Renal pelvis (tissue), 4 donors: ENCODE data around the gene TIMM50. TPM values are rescaled to one million over a fixed set of nuclear protein-coding genes. Genes with fewer than 3 reads are reported as not detected.
A peak's percentile ranks its signal among the peaks of the same experiment; 100 is the strongest.

Source experiments
- DNase-seq: peaks from one replicate; pipeline ENCODE4 v3.0.0-alpha.2; 2013
- polyA plus RNA-seq, 3 donors: library from polyadenylated mRNA; unstranded; fragments of 120-200 nt; gene quantifications; one replicate each; pipeline ENCODE4 v1.2.1, GENCODE V29; 2013; ENCODE audit not compliant: insufficient read length in 3 of 3

TIMM50 gene
- polyA plus RNA-seq, 3 donors = 78.8 to 92.7 (median 92.5) TPM

- no peak for DNase-seq
These were observed 15.4 kb downstream of the TIMM50 start for GRCh38 chr19:39496063-39496462.

- DNase-seq = no peak
These were observed 17.0 kb downstream of the TIMM50 start for GRCh38 chr19:39497701-39497995.

- DNase-seq = no peak
These were observed 17.6 kb downstream of the TIMM50 start for GRCh38 chr19:39497996-39498797.

- no peak for DNase-seq
These were observed 18.4 kb downstream of the TIMM50 start, which contains the start of gene DLL3 for GRCh38 chr19:39498798-39499642. Gene DLL3 (plus strand): TSS chr19:39498947. CDS start chr19:39498975, 28 bp downstream.

DNA sequence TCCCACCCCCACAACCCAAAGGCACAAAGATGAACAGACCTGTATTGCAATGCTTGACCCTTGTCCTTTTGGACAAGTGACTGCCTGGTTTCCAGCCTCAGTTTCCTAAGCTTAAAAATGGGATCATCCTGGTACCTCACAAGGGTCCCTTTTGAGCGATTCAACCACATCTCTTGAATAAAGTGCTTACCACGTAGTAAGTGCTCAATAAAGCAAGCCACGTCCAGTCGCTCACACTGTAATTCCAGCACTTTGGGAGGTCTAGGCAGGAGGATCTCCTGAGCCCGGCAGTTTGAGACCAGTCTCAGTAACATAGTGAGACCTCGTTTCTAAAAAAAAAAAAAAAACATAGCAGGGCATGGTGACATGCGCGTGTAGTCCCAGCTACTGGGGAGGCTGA, 19.3 kb downstream of the TIMM50 start:
- DNase-seq = no peak

DNA sequence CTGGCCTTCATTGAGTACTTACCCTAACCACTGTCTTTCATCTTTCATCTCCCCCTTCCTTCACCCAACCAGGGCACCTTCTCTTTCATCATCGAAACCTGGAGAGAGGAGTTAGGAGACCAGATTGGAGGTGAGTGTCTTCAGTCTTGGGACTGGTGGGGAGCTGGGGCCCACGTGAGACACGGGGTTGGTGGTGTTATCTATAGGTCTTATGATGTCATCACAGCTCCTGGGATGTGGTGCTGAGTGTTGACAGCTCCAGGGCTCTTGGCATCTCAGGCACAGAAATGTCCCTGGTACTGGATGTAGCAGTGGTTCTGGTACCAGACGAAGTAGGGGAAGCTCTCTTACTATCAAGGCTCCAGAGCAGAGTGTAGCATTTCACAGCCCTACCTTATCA, 19.9 kb downstream of the TIMM50 start:
- no peak for DNase-seq

GRCh38 chr19:39501340-39501739, 20.7 kb downstream of the TIMM50 start:
- no peak for DNase-seq

DNA sequence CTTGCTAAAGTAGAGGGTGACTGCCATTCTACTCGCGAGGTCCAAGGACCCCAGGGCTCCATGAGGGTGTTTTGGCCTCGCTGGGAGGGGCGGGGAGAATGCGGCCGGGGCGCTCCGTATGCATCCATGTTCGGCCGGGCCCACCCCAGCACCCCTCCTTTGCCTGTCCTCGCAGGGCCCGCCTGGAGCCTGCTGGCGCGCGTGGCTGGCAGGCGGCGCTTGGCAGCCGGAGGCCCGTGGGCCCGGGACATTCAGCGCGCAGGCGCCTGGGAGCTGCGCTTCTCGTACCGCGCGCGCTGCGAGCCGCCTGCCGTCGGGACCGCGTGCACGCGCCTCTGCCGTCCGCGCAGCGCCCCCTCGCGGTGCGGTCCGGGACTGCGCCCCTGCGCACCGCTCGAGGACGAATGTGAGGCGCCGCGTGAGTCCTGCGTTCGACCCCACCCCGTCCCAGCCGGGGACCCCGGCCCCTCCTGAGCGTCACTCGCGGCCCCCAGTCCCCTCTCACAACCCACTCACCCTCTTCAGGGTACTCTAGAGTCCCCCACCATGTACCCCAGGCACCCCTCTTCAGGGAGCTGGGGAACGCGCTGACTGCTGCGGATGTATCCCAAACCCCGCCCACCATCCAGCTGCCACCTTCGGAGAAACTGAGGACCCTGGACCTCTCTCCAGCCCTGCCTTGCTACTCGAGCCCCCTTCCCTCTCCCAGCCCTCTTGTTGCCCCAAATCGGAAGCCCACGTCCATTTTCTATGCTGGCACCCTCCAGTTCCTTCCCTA, 22.2 kb downstream of the TIMM50 start:
- DNase-seq = no peak

GRCh38 chr19:39506598-39506943, 25.9 kb downstream of the TIMM50 start:
- DNase-seq = no peak

GRCh38 chr19:39506944-39507714, 26.5 kb downstream of the TIMM50 start:
- peak; percentile 74 for DNase-seq

DNA sequence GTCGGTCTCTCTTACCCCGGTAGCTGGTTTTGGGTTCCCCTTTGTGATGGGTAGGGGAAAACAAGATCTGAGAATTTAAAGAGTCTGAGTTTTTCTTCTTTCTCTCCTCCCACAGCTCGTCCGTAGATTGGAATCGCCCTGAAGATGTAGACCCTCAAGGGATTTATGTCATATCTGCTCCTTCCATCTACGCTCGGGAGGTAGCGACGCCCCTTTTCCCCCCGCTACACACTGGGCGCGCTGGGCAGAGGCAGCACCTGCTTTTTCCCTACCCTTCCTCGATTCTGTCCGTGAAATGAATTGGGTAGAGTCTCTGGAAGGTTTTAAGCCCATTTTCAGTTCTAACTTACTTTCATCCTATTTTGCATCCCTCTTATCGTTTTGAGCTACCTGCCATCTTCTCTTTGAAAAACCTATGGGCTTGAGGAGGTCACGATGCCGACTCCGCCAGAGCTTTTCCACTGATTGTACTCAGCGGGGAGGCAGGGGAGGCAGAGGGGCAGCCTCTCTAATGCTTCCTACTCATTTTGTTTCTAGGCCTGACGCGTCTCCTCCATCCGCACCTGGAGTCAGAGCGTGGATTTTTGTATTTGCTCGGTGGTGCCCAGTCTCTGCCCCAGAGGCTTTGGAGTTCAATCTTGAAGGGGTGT, 27.2 kb downstream of the TIMM50 start:
- DNase-seq = no peak

GRCh38 chr19:39508629-39509028, 28.0 kb downstream of the TIMM50 start:
- no peak for DNase-seq

GRCh38 chr19:39509233-39509632, 28.6 kb downstream of the TIMM50 start:
- no peak for DNase-seq

DNA sequence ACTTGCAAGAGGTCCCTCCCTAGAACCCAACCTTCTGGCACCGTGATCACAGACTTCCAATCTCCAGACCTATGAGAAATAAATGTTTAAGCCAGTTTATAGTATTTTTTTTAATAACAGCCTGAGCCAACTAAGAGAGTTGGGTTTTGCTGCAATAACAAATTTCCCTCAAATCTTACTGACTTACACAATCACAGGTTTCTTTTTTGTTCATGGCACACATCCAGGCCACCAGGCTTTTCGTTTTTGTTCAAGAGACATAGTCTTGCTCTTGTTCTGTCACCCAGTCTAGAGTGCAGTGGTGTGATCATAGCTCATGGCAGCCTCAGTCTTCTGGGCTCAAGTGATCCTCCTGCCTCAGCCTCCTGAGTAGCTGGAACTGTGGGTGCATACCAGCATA, 32.4 kb downstream of the TIMM50 start:
- DNase-seq = no peak

DNA sequence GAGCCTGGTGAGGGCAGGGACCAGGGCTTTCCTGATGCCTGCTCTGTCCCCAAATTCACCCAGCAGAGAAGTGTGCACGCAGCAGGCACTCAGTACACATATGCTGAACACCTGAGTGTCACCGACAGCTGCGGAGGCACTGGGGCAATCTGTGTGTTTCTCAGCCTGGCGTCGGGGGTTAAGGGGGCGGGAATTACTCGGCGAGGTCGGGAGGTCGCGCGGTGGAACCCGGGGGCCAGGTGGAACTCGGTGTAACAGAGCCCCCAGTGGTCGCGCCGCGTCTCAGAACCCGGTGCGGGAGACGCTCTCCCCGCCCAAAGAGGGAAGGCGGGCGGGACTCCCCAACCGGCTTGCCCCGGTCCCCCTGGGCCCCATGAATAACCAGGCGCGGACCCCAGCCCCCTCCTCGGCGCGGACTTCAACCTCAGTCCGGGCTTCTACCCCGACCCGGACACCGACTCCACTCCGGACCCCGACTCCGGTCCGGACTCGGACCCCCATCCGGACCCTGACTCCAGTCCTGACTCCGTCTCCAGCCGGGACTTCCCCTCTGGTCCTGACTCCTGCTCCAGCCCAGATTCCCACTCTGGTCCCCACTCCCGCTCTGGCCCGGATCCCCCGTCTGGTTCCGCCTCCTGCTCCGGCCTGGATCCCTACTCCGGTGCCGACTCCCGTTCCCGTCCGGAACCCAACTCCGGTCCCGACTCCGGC, 34.4 kb downstream of the TIMM50 start, which contains the start of gene SELENOV:
SELENOV (plus strand) TSS at position 300 of the 711 bp plus-strand sequence; CDS start at position 374, 74 bp downstream.
- peak; percentile 66 for DNase-seq

GRCh38 chr19:39515551-39516191, 35.0 kb downstream of the TIMM50 start:
- DNase-seq = no peak

DNA sequence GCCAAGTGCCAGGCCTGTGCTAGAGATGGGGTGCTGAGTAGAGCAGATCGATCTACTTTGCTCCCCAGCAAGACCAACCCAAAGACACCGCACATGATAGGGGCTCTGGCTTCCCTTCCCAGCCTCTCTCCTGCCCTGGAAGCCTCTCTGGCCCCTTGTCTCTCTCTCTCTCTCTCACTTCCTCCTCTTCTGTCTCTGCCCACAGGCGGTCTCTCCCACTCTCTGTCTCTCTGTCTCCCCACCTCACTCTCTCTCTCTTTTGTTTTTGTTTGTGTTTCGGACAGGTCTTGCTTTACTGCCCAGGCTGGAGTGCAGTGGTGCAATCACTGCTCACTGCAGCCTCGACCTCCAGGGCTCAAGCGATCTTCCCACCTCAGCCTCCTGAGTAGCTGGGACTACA, 35.6 kb downstream of the TIMM50 start:
- no peak for DNase-seq

DNA sequence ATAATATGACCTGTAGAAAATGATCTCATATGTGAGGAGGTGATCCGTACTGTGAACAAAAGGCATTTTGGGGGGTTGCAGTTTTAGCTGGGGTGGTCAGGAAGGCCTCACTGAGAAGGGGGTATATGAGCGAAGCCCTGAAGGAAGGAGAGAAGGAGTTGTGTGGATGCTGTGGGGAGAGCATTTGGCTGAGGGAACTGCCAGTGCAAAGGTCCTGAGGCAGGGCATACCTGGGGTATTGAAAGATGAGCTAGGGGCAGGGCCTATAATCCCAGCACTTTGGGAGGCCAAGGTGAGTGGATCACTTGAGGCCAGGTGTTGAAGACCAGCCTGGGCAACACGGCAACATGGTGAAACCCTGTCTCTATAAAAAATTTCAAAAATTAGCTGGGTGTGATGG, 36.8 kb downstream of the TIMM50 start:
- DNase-seq = no peak

GRCh38 chr19:39518458-39518857, 37.8 kb downstream of the TIMM50 start:
- DNase-seq = no peak

GRCh38 chr19:39518975-39519374, 38.3 kb downstream of the TIMM50 start:
- no peak for DNase-seq
